IPS DF 6.9 (cell line): Measurements from ENCODE around the gene ABCB1.
A peak's percentile ranks its signal among the peaks of the same experiment; 100 is the strongest.

Experiments used
- DNase-seq: peaks from one replicate; pipeline ENCODE4 v3.0.0-alpha.2; 2013; ENCODE audit warnings: low read depth, low spot score
- H3K27ac ChIP-seq: one replicate; pipeline ENCODE4 v1.5.1; 2013; ENCODE audit warnings: low read length, control low read depth
- H3K27me3 ChIP-seq: 2 replicates; pipeline ENCODE4 v1.6.1; 2013; ENCODE audit warnings: mild to moderate bottlenecking, low read length; ENCODE audit not compliant: control insufficient read depth, insufficient read depth
- H3K36me3 ChIP-seq: 2 replicates; pipeline ENCODE4 v1.6.1; 2013; ENCODE audit warnings: low read length; ENCODE audit not compliant: control insufficient read depth, insufficient read depth
- H3K4me1 ChIP-seq: 2 replicates; pipeline ENCODE4 v1.6.1; 2013; ENCODE audit warnings: low read length; ENCODE audit not compliant: control insufficient read depth, insufficient read depth
- H3K4me3 ChIP-seq: 2 replicates; pipeline ENCODE4 v1.5.1; 2013; ENCODE audit warnings: mild to moderate bottlenecking, low read length
- H3K9me3 ChIP-seq: 2 replicates; pipeline ENCODE4 v1.6.1; 2013; ENCODE audit warnings: low read length, inconsistent platforms; ENCODE audit not compliant: control insufficient read depth, insufficient read depth
- WGBS: extraction: QIAGEN DNeasy Blood & Tissue Kit; methylation state at CpG from one replicate; pipeline ENCODE4 v1.1.7; 2013; ENCODE audit warnings: mixed read lengths, missing lambda C conversion rate; ENCODE audit not compliant: insufficient read length, insufficient coverage; 5-methylcytosine and 5-hydroxymethylcytosine counted together

Gene ABCB1

DNA sequence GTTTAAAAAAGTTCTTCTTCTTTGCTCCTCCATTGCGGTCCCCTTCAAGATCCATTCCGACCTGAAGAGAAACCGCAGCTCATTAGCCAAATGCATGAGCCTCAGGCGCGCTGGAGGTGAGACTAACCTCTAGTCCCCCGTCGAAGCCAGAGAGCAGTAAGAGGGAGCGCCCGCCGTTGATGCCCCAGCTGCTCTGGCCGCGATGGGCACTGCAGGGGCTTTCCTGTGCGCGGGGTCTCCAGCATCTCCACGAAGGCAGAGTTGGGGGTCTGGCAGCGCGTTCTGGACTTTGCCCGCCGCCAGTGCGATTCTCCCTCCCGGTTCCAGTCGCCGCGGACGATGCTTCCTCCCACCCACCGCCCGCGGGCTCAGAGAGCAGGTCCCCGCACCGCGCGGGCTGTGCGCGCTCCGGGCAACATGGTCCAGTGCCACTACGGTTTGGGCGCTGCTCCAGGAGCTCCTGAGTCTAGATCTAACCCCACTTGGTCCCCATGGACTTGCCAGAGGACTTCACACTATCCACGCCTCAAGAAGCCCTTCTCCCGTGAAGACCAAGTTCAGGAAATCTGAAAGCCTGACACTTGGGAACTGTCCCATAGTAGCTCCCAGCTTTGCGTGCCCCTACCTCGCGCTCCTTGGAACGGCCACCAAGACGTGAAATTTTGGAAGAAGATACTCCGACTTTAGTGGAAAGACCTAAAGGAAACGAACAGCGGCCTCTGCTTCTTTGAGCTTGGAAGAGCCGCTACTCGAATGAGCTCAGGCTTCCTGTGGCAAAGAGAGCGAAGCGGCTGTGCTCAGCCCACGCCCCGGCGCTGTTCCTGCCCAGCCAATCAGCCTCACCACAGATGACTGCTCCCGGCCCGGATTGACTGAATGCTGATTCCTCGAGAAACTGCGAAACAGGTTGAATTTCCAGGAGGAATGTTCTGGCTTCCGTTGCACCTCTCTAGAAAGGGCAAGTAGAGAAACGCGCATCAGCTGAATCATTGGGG, at the start of gene ABCB1:
Gene ABCB1, minus strand, starts transcription at position 755 of the 995 bp plus-strand sequence. Its CDS starts 700 bp downstream, at position 55.
- no peaks in the 10 kb centered on the region for H3K4me1 ChIP-seq
- no peaks in the 10 kb centered on the region for H3K36me3 ChIP-seq
- H3K27me3 ChIP-seq: peaks cover 11% of the 10 kb centered on the region; the same call in 1 of the 2 replicates
- whole genome bisulfite sequencing: no CpG with 5 or more reads among the region's 61 CpGs
- H3K4me3 ChIP-seq: peak within 1 kb of the TSS; percentile 44; the same call in 1 of the 2 replicates
- no peak within 1 kb of the TSS for H3K27ac ChIP-seq
- peak; percentile 47 for DNase-seq
- no peaks in the 10 kb centered on the region for H3K9me3 ChIP-seq

DNA sequence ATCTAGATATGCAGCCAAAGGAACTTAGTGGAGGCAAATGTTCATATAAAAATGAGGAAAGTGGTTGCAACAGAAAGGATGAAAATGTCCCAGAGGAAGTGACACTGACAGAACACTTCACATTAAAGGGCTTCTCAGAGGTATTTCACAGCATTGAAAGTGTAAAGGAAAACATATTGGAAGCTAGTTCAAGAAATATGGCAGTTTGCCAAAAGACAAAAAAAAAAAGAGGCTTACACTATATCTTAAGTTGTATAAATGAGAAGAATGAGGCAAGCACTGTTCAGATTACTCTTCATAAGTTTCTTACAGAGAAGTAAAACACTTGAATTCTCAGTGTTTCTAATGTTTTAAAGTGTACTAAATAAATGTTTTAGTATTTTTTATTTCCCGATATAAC, 47.6 kb upstream of the ABCB1 start:
- no CpG with 5 or more reads among the region's 1 CpG for WGBS
- H3K36me3 ChIP-seq: no peaks in the 10 kb centered on the region
- no peaks in the 10 kb centered on the region for H3K27me3 ChIP-seq
- no peaks in the 10 kb centered on the region for H3K4me1 ChIP-seq
- H3K27ac ChIP-seq: no peak overlapping the region
- H3K9me3 ChIP-seq: no peaks in the 10 kb centered on the region
- DNase-seq: no peak
- H3K4me3 ChIP-seq: no peak overlapping the region

DNA sequence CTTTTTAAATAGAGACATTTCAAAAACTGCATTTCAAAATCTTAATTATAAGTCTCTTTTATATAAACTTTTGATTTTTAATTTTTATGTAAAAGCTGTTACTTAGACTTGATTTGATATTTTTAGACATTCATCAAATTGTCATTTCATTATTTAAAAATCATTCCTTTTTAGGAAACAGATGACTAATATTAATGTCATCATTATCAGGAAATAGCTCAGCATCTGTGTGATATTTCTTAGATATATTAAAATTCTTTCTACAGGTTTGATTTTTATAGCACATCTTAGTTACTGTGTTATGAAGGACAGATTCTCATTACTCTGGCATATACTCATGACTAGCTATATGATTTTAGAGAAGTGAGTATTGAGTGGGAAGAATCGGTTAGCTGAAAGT, 44.8 kb upstream of the ABCB1 start:
- no peaks in the 10 kb centered on the region for H3K27me3 ChIP-seq
- no peaks in the 10 kb centered on the region for H3K4me1 ChIP-seq
- no peak overlapping the region for H3K27ac ChIP-seq
- no peaks in the 10 kb centered on the region for H3K9me3 ChIP-seq
- no CpG with 5 or more reads among the region's 1 CpG for WGBS
- DNase-seq: no peak
- H3K36me3 ChIP-seq: no peaks in the 10 kb centered on the region
- H3K4me3 ChIP-seq: no peak overlapping the region

DNA sequence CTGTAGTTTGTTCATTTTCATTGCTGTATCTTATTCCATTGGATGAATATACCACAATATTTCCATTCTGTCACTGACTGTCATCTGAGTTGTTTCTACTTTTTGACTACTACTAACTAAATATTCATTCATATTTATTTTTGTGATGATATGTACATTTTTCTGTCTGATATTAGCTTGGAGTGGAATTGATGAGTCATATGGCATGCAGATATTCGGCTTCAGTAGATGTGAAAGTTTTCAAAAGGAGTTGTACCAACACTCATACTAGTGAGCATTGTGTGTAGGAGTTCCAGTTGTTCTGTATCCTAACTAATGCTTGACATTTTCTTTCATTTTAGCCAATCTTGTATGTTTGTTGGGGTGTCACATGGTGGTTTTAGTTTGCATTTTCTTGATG, 35.2 kb upstream of the ABCB1 start:
- WGBS: no CpG with 5 or more reads among the region's 1 CpG
- no peaks in the 10 kb centered on the region for H3K36me3 ChIP-seq
- DNase-seq: no peak
- no peaks in the 10 kb centered on the region for H3K4me1 ChIP-seq
- no peaks in the 10 kb centered on the region for H3K27me3 ChIP-seq
- H3K4me3 ChIP-seq: no peak overlapping the region
- H3K9me3 ChIP-seq: no peaks in the 10 kb centered on the region
- H3K27ac ChIP-seq: no peak overlapping the region

DNA sequence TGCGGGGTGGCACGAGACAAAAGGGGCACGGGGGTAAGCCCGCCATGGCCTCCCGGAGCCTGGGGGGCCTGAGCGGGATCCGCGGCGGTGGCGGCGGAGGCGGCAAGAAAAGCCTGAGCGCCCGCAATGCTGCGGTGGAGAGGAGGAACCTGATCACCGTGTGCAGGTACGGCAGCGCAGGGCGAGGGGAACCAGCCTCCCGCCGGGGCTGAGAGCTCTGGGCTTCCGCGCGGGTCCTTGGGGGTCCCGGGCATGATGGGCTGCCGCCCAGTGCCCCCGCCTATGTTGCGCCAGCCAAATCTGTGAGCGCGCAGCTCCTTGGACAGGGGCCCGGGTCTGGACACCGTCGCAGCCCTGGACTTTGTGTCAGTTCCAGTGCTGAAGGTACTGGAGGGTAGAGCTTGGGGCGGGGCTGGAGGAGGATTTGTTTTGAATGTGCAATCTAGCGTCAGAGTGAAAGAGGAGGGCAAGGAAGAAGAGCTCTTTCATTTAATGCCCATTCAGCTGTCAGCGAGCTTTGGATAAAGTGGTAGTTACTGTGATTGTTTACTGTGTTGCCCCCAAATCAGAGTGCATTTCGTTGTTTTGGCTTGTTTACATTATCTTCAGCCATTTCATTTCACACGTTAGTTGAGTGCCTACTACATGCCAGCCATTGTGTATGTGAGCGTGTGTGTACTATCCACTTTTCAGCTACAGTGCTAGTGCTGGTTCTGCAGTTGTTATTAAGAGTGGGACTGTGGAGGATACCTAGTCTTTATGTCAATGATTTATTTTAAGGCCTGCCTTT, 28.3 kb upstream of the ABCB1 start:
- H3K27ac ChIP-seq: no peak overlapping the region
- peak overlapping the region; percentile 94; the same call in 1 of the 2 replicates for H3K4me3 ChIP-seq
- H3K36me3 ChIP-seq: no peaks in the 10 kb centered on the region
- no peak for DNase-seq
- peaks cover 7% of the 10 kb centered on the region; the same call in 1 of the 2 replicates for H3K27me3 ChIP-seq
- H3K9me3 ChIP-seq: no peaks in the 10 kb centered on the region
- H3K4me1 ChIP-seq: no peaks in the 10 kb centered on the region; the same call in 1 of the 2 replicates
- no CpG with 5 or more reads among the region's 39 CpGs for WGBS

DNA sequence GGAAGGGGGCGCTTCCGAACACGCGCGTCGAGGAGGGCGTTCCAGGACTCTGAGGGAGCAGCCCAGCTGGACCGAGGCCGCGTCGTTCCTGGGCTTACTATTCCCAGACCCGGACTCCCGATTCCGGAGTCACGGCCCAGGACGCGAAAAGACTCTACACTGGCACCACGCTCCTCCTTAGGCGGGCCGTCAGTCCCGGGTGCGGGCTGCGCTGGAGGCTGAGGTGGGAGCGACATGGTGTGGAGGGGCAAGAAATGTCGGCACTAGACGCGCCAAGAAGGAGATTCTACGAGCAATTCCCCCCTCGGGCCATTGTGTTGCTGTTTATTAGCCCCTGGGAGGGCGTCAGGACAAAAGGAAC, 26.9 kb upstream of the ABCB1 start:
- no peaks in the 10 kb centered on the region; the same call in 1 of the 2 replicates for H3K4me1 ChIP-seq
- no peak for DNase-seq
- peak overlapping the region; percentile 94; the same call in 1 of the 2 replicates for H3K4me3 ChIP-seq
- WGBS: no CpG with 5 or more reads among the region's 30 CpGs
- H3K27me3 ChIP-seq: peaks cover 7% of the 10 kb centered on the region; the same call in 1 of the 2 replicates
- H3K9me3 ChIP-seq: no peaks in the 10 kb centered on the region
- no peaks in the 10 kb centered on the region for H3K36me3 ChIP-seq
- H3K27ac ChIP-seq: no peak overlapping the region

DNA sequence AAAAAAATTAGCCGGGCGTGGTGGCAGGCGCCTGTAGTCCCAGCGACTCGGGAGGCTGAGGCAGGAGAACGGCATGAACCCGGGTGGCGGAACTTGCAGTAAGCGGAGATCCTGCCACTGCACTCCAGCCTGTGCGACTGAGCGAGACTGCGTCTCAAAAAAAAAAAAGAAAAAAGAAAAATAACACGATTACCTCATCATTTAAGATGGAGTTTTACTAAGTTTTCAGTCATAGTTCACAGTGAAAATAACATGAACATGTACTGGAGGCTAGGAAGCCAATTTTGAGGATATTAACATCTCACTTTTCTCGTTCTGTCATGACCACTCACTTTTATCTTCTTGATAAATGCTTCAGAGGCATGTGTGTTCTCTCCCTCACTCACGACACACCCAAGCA, 24.4 kb upstream of the ABCB1 start:
- Histone ChIP-seq H3K4me1 (no peaks in the 10 kb centered on the region; the same call in 1 of the 2 replicates), H3K36me3 (no peaks in the 10 kb centered on the region), H3K4me3 (no peak overlapping the region), H3K9me3 (no peaks in the 10 kb centered on the region), H3K27me3 (peaks cover 7% of the 10 kb centered on the region; the same call in 1 of the 2 replicates), H3K27ac (no peak overlapping the region)
- no CpG with 5 or more reads among the region's 15 CpGs for WGBS
- DNase-seq: no peak

DNA sequence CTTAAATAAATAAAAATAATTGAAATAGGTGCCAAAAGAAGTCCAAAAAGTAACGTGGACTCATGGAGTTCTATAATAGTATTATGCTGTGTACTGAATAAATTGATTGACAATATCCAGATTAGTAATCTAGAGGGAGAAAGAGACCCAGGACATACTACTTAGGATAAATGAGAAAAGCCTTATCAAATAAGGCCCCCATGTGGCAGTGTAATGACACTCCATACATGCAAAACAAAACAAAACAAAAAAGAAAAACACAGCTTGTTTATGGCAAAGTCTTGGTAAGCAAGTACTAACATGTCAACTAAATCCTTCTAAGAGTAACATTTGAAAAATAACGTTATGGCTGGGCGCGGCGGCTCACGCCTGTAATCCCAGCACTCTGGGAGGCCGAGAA, 23.9 kb upstream of the ABCB1 start:
- DNase-seq: no peak
- no peaks in the 10 kb centered on the region for H3K9me3 ChIP-seq
- H3K27me3 ChIP-seq: peaks cover 7% of the 10 kb centered on the region; the same call in 1 of the 2 replicates
- H3K4me1 ChIP-seq: no peaks in the 10 kb centered on the region; the same call in 1 of the 2 replicates
- H3K27ac ChIP-seq: no peak overlapping the region
- WGBS: no CpG with 5 or more reads among the region's 7 CpGs
- H3K4me3 ChIP-seq: no peak overlapping the region
- no peaks in the 10 kb centered on the region for H3K36me3 ChIP-seq

DNA sequence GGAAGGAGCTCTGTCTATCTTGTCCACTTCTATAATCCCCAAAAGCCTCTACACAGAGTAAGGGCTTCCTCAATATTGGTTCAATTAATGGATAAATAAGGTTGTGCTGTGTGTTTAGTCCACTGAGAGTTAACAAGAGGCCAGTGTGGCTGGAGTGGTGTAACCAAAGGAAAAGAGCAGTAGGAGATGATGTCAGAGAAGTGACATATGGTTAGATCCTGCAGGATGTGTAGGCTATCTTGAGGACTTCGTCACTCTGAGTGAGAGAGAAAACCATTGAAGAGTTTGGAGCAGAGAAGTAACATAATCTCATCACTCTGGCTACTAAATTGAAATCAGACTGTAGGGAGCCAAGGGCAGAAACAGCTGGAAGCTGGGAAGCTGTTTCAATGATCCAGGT, 14.5 kb upstream of the ABCB1 start:
- Histone ChIP-seq H3K4me1 (no peaks in the 10 kb centered on the region), H3K4me3 (no peak overlapping the region), H3K9me3 (no peaks in the 10 kb centered on the region), H3K27me3 (no peaks in the 10 kb centered on the region), H3K36me3 (no peaks in the 10 kb centered on the region), H3K27ac (no peak overlapping the region)
- WGBS: no CpG with 5 or more reads among the region's 1 CpG
- no peak for DNase-seq

DNA sequence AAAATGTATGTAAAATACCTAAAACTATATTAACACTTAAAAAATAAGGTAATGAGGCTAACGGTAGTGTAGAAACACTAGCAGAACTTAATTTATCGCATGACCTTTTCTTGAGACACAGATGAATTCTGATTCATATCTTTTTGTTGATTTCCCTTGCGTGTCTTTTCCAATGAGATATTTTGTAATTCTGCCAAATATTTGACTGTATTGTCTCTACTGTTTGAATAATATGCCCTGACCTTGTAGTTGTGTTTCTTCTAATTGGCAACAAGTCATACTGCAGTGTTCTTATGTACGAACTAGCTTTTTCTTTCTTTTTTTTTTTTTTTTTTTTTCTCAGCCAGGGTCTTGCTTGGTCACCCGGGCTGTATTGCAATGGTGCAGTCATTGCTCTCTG, 9.2 kb upstream of the ABCB1 start:
- Histone ChIP-seq H3K27me3 (no peaks in the 10 kb centered on the region), H3K27ac (no peak overlapping the region), H3K4me1 (no peaks in the 10 kb centered on the region), H3K9me3 (no peaks in the 10 kb centered on the region), H3K36me3 (no peaks in the 10 kb centered on the region), H3K4me3 (no peak overlapping the region)
- WGBS: no CpG with 5 or more reads among the region's 5 CpGs
- no peak for DNase-seq
